OCI-LY1 (cell line): Measurements from ENCODE around the gene POLR2I.
A peak's percentile ranks its signal among the peaks of the same experiment; 100 is the strongest.

Experiments used
- H2AFZ ChIP-seq: fragments of 200-600 bp; sonication (generic), shearing (Covaris generic); 2 replicates; pipeline ENCODE4 v1.6.0; 2014; ENCODE audit warnings: antibody characterized with exemption, mild to moderate bottlenecking, low read length
- H3F3A ChIP-seq: fragments of 200-600 bp; sonication (generic), shearing (Covaris generic); 2 replicates; pipeline ENCODE4 v1.6.0; 2014; ENCODE audit warnings: mild to moderate bottlenecking, antibody characterized with exemption, low read length, moderate library complexity; ENCODE audit not compliant: insufficient read depth
- H3K27ac ChIP-seq: fragments of 200-600 bp; sonication (generic); 2 replicates; pipeline ENCODE4 v1.5.1; 2014; ENCODE audit warnings: low read length, mixed run types, mild to moderate bottlenecking, low read depth; ENCODE audit not compliant: poor library complexity, severe bottlenecking
- H3K27me3 ChIP-seq: fragments of 200-600 bp; sonication (generic); 2 replicates; pipeline ENCODE4 v1.6.0; 2014; ENCODE audit warnings: antibody characterized with exemption, mild to moderate bottlenecking, low read length, moderate library complexity; ENCODE audit not compliant: insufficient read depth
- H3K36me3 ChIP-seq: fragments of 200-600 bp; sonication (generic); 2 replicates; pipeline ENCODE4 v1.6.1; 2014; ENCODE audit warnings: mild to moderate bottlenecking, antibody characterized with exemption, low read length, moderate library complexity, mixed read lengths; ENCODE audit not compliant: insufficient read depth
- H3K4me1 ChIP-seq: fragments of 200-600 bp; sonication (generic); 2 replicates; pipeline ENCODE4 v1.5.1; 2014; ENCODE audit warnings: mild to moderate bottlenecking, low read length, moderate library complexity; ENCODE audit not compliant: insufficient read depth, severe bottlenecking
- H3K4me2 ChIP-seq: fragments of 200-600 bp; sonication (generic), shearing (Covaris generic); 2 replicates; pipeline ENCODE4 v1.6.1; 2014; ENCODE audit warnings: low read length
- H3K4me3 ChIP-seq: fragments of 200-600 bp; sonication (generic); 2 replicates; pipeline ENCODE4 v1.5.1; 2014; ENCODE audit warnings: low read length, low read depth, mild to moderate bottlenecking, mixed read lengths; ENCODE audit not compliant: poor library complexity, severe bottlenecking
- H3K79me2 ChIP-seq: fragments of 200-600 bp; shearing (Covaris generic); 2 replicates; pipeline ENCODE4 v1.6.1; 2016; ENCODE audit warnings: mixed run types, low read length, mixed read lengths; ENCODE audit not compliant: insufficient read depth
- H3K9ac ChIP-seq: fragments of 200-600 bp; sonication (generic), shearing (Covaris generic); 2 replicates; pipeline ENCODE4 v1.6.1; 2014; ENCODE audit warnings: mild to moderate bottlenecking, low read length, mixed read lengths
- H3K9me2 ChIP-seq: fragments of 200-600 bp; sonication (generic), shearing (Covaris generic); 2 replicates; pipeline ENCODE4 v1.6.1; 2014; ENCODE audit warnings: low read depth, mild to moderate bottlenecking, low read length, mixed read lengths
- H3K9me3 ChIP-seq: fragments of 200-600 bp; shearing (Covaris generic); 2 replicates; pipeline ENCODE4 v1.6.1; 2014; ENCODE audit warnings: low read length, mixed read lengths
- H4K20me1 ChIP-seq: fragments of 200-600 bp; sonication (generic), shearing (Covaris generic); 2 replicates; pipeline ENCODE4 v1.6.0; 2016; ENCODE audit warnings: mild to moderate bottlenecking, low read length; ENCODE audit not compliant: insufficient read depth
- EZH2 ChIP-seq: fragments of 200-600 bp; sonication (generic), shearing (Covaris generic); IDR thresholded peaks from 2 replicates; pipeline ENCODE4 v1.8.0; 2017; ENCODE audit warnings: borderline replicate concordance, mixed run types, mild to moderate bottlenecking, antibody characterized with exemption, low read length, moderate library complexity, mixed read lengths
- TF ChIP-seq, protein P1 (sequence below): fragments of 200-600 bp; sonication (generic), shearing (Covaris generic); IDR thresholded peaks from 2 replicates; pipeline ENCODE4 v1.5.1; 2017; ENCODE audit warnings: mild to moderate bottlenecking, antibody characterized with exemption, low read length, moderate library complexity, mixed read lengths

POLR2I gene

GRCh38 chr19:36128392-36128736 is 13.7 kb upstream of the POLR2I start:
- peak overlapping the region; percentile 81 for H3K27ac ChIP-seq
- H3K4me1 ChIP-seq, result peaks cover 21% of the 10 kb centered on the region
- peak overlapping the region; percentile 67 for H3K9ac ChIP-seq
- no peaks in the 10 kb centered on the region for H3K9me2 ChIP-seq
- H3K36me3 ChIP-seq, result peaks cover 17% of the 10 kb centered on the region
- TF ChIP-seq, protein P1, sequence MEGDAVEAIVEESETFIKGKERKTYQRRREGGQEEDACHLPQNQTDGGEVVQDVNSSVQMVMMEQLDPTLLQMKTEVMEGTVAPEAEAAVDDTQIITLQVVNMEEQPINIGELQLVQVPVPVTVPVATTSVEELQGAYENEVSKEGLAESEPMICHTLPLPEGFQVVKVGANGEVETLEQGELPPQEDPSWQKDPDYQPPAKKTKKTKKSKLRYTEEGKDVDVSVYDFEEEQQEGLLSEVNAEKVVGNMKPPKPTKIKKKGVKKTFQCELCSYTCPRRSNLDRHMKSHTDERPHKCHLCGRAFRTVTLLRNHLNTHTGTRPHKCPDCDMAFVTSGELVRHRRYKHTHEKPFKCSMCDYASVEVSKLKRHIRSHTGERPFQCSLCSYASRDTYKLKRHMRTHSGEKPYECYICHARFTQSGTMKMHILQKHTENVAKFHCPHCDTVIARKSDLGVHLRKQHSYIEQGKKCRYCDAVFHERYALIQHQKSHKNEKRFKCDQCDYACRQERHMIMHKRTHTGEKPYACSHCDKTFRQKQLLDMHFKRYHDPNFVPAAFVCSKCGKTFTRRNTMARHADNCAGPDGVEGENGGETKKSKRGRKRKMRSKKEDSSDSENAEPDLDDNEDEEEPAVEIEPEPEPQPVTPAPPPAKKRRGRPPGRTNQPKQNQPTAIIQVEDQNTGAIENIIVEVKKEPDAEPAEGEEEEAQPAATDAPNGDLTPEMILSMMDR, result no peak
- no peak for TF ChIP-seq EZH2
- no peaks in the 10 kb centered on the region for H3K79me2 ChIP-seq
- peak overlapping the region; percentile 63 for H3K4me3 ChIP-seq
- peak overlapping the region; percentile 68 for H3K4me2 ChIP-seq
- H3F3A ChIP-seq, result no peaks in the 10 kb centered on the region
- peak overlapping the region; percentile 57 for H2AFZ ChIP-seq
- no peaks in the 10 kb centered on the region for H3K27me3 ChIP-seq
- no peaks in the 10 kb centered on the region for H3K9me3 ChIP-seq
- no peaks in the 10 kb centered on the region for H4K20me1 ChIP-seq

DNA sequence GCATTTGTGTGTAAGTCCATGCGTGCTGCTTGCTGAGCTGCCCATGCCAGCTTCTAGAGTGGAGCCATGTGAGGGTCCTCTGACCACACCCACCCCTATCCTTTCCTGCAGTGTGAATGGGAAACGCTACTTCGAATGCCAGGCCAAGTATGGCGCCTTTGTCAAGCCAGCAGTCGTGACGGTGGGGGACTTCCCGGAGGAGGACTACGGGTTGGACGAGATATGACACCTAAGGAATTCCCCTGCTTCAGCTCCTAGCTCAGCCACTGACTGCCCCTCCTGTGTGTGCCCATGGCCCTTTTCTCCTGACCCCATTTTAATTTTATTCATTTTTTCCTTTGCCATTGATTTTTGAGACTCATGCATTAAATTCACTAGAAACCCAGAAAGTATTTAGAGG is 10.9 kb upstream of the POLR2I start:
- Histone ChIP-seq H3K4me3 (no peak overlapping the region), H3K4me1 (peaks cover 14% of the 10 kb centered on the region)
- TF ChIP-seq, protein P1, result no peak
- no peak for TF ChIP-seq EZH2

GRCh38 chr19:36121486-36122124 is 6.9 kb upstream of the POLR2I start:
- no peak overlapping the region for H3K4me2 ChIP-seq
- H3K9me2 ChIP-seq, result no peaks in the 10 kb centered on the region
- no peak overlapping the region for H3K27ac ChIP-seq
- no peaks in the 10 kb centered on the region for H3K27me3 ChIP-seq
- peaks cover 4% of the 10 kb centered on the region for H3K4me1 ChIP-seq
- TF ChIP-seq, protein P1, result no peak
- no peaks in the 10 kb centered on the region for H3K79me2 ChIP-seq
- peaks cover 46% of the 10 kb centered on the region for H3K36me3 ChIP-seq
- no peak overlapping the region for H3K9ac ChIP-seq
- H3F3A ChIP-seq, result no peaks in the 10 kb centered on the region
- H4K20me1 ChIP-seq, result no peaks in the 10 kb centered on the region
- H2AFZ ChIP-seq, result no peak overlapping the region
- no peaks in the 10 kb centered on the region for H3K9me3 ChIP-seq
- H3K4me3 ChIP-seq, result no peak overlapping the region

More for the DNA sequence above, 10.9 kb upstream of the POLR2I start:
- no peak overlapping the region for H3K4me2 ChIP-seq
- no peaks in the 10 kb centered on the region for H3K9me2 ChIP-seq
- H3K36me3 ChIP-seq, result peaks cover 26% of the 10 kb centered on the region
- H2AFZ ChIP-seq, result no peak overlapping the region
- no peaks in the 10 kb centered on the region for H4K20me1 ChIP-seq
- no peaks in the 10 kb centered on the region for H3F3A ChIP-seq
- H3K9me3 ChIP-seq, result no peaks in the 10 kb centered on the region
- H3K27me3 ChIP-seq, result no peaks in the 10 kb centered on the region
- no peaks in the 10 kb centered on the region for H3K79me2 ChIP-seq
- no peak overlapping the region for H3K9ac ChIP-seq
- H3K27ac ChIP-seq, result no peak overlapping the region
